ENCODE measurements around the gene TCL1B.

GRCh38 chr14:95644981-95645380 is 41.2 kb upstream of the TCL1B start:
- TF ChIP-seq ZFP37 (CRISPR knock-in tag; IDR thresholded peaks at IDR 0.05; ENCODE audit: borderline replicate concordance) (no peak), MEF2D (CRISPR knock-in tag; IDR thresholded peaks at IDR 0.05) (no peak), RXRA (CRISPR knock-in tag; IDR thresholded peaks at IDR 0.05) (no peak), YY1 (IDR thresholded peaks at IDR 0.05; ENCODE audit: insufficient read depth, insufficient replicate concordance, low read depth, low read length) (no peak), GABPB1 (CRISPR knock-in tag; IDR thresholded peaks at IDR 0.05) (no peak), PBX3 (CRISPR knock-in tag; IDR thresholded peaks at IDR 0.05; ENCODE audit: borderline replicate concordance) (no peak)
